Peyer's patch (tissue), 4 donors: Measurements from ENCODE around the gene RELB.

Source experiments
- CTCF ChIP-seq, 6 experiments: fragments of 450-650 bp in 4 of 6; fragments of 200-600 bp in 2 of 6; sonication (generic) in 1 of 6; IDR thresholded peaks; one replicate each; pipeline ENCODE4 v1.5.1; 2017 to 2019; ENCODE audit warnings: antibody characterized with exemption in 6 of 6, mild to moderate bottlenecking in 3 of 6, moderate library complexity in 1 of 6
- POLR2A ChIP-seq, 2 donors: fragments of 450-650 bp; IDR thresholded peaks; one replicate each; pipeline ENCODE4 v1.5.1; 2017; ENCODE audit warnings: antibody characterized with exemption in 2 of 2, mild to moderate bottlenecking in 2 of 2, moderate library complexity in 2 of 2

DNA sequence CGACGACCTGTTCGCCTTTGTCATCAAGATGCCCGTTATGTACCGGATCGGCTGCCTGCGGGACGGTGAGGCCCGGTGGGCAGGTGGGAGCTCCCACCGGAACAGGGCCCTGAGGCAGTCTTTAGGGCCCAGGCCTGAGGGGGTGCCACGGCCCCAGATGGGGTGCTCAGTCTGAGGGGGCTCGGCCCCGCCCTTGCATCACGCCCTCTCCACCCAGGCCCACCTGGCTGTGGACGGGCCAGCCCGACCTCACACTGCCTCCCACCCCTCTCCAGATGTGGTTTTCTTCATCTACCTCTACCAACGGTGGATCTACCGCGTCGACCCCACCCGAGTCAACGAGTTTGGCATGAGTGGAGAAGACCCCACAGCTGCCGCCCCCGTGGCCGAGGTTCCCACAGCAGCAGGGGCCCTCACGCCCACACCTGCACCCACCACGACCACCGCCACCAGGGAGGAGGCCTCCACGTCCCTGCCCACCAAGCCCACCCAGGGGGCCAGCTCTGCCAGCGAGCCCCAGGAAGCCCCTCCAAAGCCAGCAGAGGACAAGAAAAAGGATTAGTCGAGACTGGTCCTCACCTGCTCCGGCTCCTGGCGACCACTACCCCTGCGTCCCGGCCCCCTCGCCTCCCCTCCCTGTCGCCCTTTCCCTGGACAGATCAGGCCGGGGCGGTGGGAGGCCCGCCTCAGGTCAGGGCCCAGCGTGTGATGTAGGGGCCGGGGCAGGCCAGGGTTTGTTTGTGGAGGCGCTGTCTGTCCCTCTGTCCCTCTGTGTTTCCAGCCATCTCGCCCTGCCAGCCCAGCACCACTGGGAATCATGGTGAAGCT, 8.7 kb upstream of the RELB start:
- TF ChIP-seq CTCF (IDR thresholded peaks at IDR 0.05): no peak
- no peak for TF ChIP-seq POLR2A (IDR thresholded peaks at IDR 0.05)
